PC-9 (cell line): ENCODE measurements around the gene RBCK1. TPM values are rescaled to one million over a fixed set of nuclear protein-coding genes. Genes with fewer than 3 reads are reported as not detected.

Experiments used
- BruUV-seq: library from RNA; stranded (reverse); fragments of 400-500 nt; replicated peaks from 2 replicates; lab custom pipeline; 2021; lab: Mats Ljungman, UMichigan
- CTCF ChIA-PET: fragments of 300-600 bp; sonication (Branson Sonifier 250); formaldehyde crosslinking; loops from one replicate; lab custom pipeline; 2022; ENCODE audit warnings: antibody characterized with exemption; lab: Charles Lee
- POLR2A ChIA-PET: fragments of 300-600 bp; sonication (Branson Sonifier 250); formaldehyde crosslinking; loops from one replicate; lab custom pipeline; 2022; ENCODE audit warnings: antibody characterized with exemption; ENCODE audit not compliant: unreplicated experiment; lab: Charles Lee
- DNase-seq, 2 experiments: peaks; one replicate each; pipeline versions ENCODE4 v3.0.0 to v3.0.0-alpha.2; 2015 to 2022; ENCODE audit warnings: mixed read lengths in 1 of 2
- H2AFZ ChIP-seq: fragments of 200-600 bp; sonication (generic); 2 replicates; pipeline ENCODE4 v1.8.1; 2017; ENCODE audit warnings: antibody characterized with exemption
- H3F3A ChIP-seq: fragments of 200-600 bp; sonication (generic); 2 replicates; pipeline ENCODE4 v1.8.1; 2017; ENCODE audit warnings: antibody characterized with exemption, mild to moderate bottlenecking, low read depth; ENCODE audit not compliant: insufficient read depth
- H3K27ac ChIP-seq: fragments of 200-600 bp; sonication (generic); 2 replicates; pipeline ENCODE4 v1.6.1; 2016; ENCODE audit warnings: mixed run types
- H3K27me3 ChIP-seq: fragments of 200-600 bp; sonication (generic); 2 replicates; pipeline ENCODE4 v1.6.1; 2016; ENCODE audit warnings: low read depth, mixed run types; ENCODE audit not compliant: insufficient read depth
- H3K36me3 ChIP-seq: fragments of 200-600 bp; sonication (generic); 2 replicates; pipeline ENCODE4 v1.6.1; 2016; ENCODE audit warnings: low read depth, mixed run types
- H3K4me1 ChIP-seq: fragments of 200-600 bp; sonication (generic); replicated peaks from 2 replicates; pipeline ENCODE4 v1.6.1; 2016; ENCODE audit warnings: mixed run types; ENCODE audit not compliant: insufficient read depth
- H3K4me2 ChIP-seq: fragments of 200-600 bp; sonication (generic); 2 replicates; pipeline ENCODE4 v1.6.1; 2017; ENCODE audit warnings: mixed run types
- H3K4me3 ChIP-seq: fragments of 200-600 bp; sonication (generic); 2 replicates; pipeline ENCODE4 v1.6.1; 2016; ENCODE audit warnings: mixed run types
- H3K79me2 ChIP-seq: fragments of 200-600 bp; sonication (generic); 2 replicates; pipeline ENCODE4 v1.6.1; 2017; ENCODE audit warnings: low read depth, mixed run types
- H3K9me2 ChIP-seq: fragments of 200-600 bp; sonication (generic); 2 replicates; pipeline ENCODE4 v1.8.1; 2017; ENCODE audit warnings: mild to moderate bottlenecking; ENCODE audit not compliant: insufficient read depth
- H3K9me3 ChIP-seq: fragments of 200-600 bp; sonication (generic); 2 replicates; pipeline ENCODE4 v1.8.1; 2016; ENCODE audit warnings: low read depth; ENCODE audit not compliant: insufficient read depth
- H4K20me1 ChIP-seq: fragments of 200-600 bp; sonication (generic); 2 replicates; pipeline ENCODE4 v1.8.1; 2017; ENCODE audit not compliant: insufficient read depth
- EZH2 ChIP-seq: fragments of 200-600 bp; sonication (generic); IDR thresholded peaks from 2 replicates; pipeline ENCODE4 v1.8.0; 2017; ENCODE audit warnings: antibody characterized with exemption, low read depth
- intact Hi-C: fragments of 100-400 bp; cut with micrococcal nuclease; formaldehyde crosslinking; loops from one replicate; pipeline ENCODE4 v1.10.0; 2022; ENCODE audit not compliant: unreplicated experiment
- total RNA-seq: library from RNA; stranded (reverse); gene quantifications from 2 replicates; pipeline ENCODE4 v1.2.3, GENCODE V29; 2021
- TF ChIP-seq, protein P1 (sequence below): fragments of 200-600 bp; sonication (generic); conservative IDR thresholded peaks from 2 replicates; pipeline ENCODE4 v1.6.1; 2017; ENCODE audit warnings: mixed run types, antibody characterized with exemption, mild to moderate bottlenecking, moderate library complexity

Gene RBCK1
- total RNA-seq, 1 experiment from 2014 or later: 176 TPM

DNA sequence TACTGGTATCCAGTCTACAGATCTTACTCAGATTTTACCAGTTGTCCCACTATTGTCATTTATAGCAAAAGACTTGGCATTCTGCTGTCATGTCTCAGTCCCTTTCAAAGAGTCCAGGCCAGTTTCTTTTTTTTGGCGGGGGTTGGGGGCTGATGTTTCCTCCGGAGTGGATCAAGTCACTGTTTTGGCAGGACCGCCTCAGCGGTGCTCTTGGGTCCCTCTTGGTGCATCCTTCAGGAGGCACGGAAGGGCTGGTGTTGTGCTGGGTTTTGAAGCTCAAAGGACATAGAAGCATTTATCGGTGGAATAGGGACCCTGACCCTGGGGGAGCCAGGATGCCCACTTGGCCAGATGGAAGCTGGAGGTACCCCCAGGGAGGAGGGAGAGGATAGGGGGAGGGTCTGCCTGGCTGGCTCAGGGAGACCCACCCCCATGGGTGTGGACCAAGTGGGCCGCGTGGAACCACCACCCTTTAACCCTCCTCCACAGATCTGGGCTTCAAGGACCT lies 10.8 kb downstream of the RBCK1 start:
- intact Hi-C loops: no loop called here
- Histone ChIP-seq H3K36me3 (peaks cover 24% of the 10 kb centered on the region), H2AFZ (no peak overlapping the region), H3K27me3 (no peaks in the 10 kb centered on the region), H3K4me2 (no peak overlapping the region), H3K4me3 (no peak overlapping the region), H3F3A (peaks cover 41% of the 10 kb centered on the region), H4K20me1 (peaks cover 7% of the 10 kb centered on the region; the same call in 1 of the 2 replicates), H3K27ac (no peak overlapping the region), H3K79me2 (peaks cover 14% of the 10 kb centered on the region), H3K4me1 (no peaks in the 10 kb centered on the region), H3K9me3 (no peaks in the 10 kb centered on the region), H3K9me2 (no peaks in the 10 kb centered on the region)
- POLR2A ChIA-PET: no interaction called here
- CTCF ChIA-PET: no interaction called here
- TF ChIP-seq, protein P1, sequence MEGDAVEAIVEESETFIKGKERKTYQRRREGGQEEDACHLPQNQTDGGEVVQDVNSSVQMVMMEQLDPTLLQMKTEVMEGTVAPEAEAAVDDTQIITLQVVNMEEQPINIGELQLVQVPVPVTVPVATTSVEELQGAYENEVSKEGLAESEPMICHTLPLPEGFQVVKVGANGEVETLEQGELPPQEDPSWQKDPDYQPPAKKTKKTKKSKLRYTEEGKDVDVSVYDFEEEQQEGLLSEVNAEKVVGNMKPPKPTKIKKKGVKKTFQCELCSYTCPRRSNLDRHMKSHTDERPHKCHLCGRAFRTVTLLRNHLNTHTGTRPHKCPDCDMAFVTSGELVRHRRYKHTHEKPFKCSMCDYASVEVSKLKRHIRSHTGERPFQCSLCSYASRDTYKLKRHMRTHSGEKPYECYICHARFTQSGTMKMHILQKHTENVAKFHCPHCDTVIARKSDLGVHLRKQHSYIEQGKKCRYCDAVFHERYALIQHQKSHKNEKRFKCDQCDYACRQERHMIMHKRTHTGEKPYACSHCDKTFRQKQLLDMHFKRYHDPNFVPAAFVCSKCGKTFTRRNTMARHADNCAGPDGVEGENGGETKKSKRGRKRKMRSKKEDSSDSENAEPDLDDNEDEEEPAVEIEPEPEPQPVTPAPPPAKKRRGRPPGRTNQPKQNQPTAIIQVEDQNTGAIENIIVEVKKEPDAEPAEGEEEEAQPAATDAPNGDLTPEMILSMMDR: no peak
- no peak for TF ChIP-seq EZH2
- BruUV-seq: no TSS peak
- no peak for DNase-seq

DNA sequence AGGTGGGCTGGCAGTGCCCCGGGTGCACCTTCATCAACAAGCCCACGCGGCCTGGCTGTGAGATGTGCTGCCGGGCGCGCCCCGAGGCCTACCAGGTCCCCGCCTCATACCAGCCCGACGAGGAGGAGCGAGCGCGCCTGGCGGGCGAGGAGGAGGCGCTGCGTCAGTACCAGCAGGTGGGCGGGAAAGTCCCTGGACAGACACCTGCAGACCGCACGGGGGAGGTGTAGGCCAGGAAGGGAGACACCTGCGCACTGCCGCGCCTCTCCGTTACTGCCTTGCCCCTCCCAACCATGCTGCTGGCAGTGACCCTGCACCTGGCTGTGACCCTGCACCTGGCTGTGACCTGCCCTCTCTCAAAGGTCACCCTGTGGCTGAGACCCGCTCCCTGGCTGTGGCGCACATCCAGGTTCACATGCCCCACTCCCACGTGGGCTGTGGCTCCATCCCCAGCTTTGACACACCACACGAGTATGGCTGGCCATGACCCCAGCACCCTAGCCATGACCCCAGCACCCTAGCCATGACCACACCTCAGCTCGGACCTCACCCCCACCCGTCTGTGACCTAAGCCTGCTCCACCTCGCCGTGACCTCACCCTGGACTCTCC lies 11.6 kb downstream of the RBCK1 start:
- TF ChIP-seq, protein P1: no peak
- TF ChIP-seq EZH2: no peak
- Histone ChIP-seq H3K36me3 (peaks cover 21% of the 10 kb centered on the region), H3K9me3 (no peaks in the 10 kb centered on the region), H3F3A (peaks cover 38% of the 10 kb centered on the region), H3K9me2 (no peaks in the 10 kb centered on the region), H3K27ac (no peak overlapping the region), H3K4me3 (no peak overlapping the region), H2AFZ (no peak overlapping the region), H3K79me2 (peaks cover 8% of the 10 kb centered on the region), H4K20me1 (peaks cover 6% of the 10 kb centered on the region; the same call in 1 of the 2 replicates), H3K27me3 (no peaks in the 10 kb centered on the region), H3K4me2 (no peak overlapping the region), H3K4me1 (no peaks in the 10 kb centered on the region)
- ChIA-PET POLR2A (no interaction called here), CTCF (no interaction called here)
- no TSS peak for BruUV-seq
- intact Hi-C loops: no loop called here
- no peak for DNase-seq

DNA sequence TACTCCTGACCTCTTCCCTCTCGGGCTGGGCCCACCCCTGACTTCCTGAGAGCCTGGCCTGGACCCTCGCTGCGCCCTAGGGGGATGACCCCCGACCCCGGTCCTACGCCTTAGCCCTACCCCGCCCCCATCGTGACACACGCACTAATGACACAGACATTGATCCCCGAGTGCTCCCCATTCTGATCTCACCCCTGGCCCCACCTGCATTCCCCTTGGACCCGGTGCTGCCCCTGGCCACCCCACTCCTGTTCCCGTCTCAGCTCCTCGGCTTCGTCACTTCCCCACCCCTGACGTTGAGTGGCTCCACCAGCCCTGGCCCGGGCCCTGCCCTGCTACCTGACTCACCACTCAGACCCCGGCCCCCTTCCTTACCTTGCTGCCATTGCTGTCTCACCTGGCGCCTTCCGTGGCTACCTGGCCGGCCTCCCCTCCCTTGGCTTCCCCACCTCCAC lies 12.1 kb downstream of the RBCK1 start:
- POLR2A ChIA-PET: no interaction called here
- no peaks in the 10 kb centered on the region for H3K9me2 ChIP-seq
- peaks cover 4% of the 10 kb centered on the region; the same call in 1 of the 2 replicates for H4K20me1 ChIP-seq
- H3K27me3 ChIP-seq: no peaks in the 10 kb centered on the region
- H3F3A ChIP-seq: peaks cover 35% of the 10 kb centered on the region
- no peak overlapping the region for H3K4me3 ChIP-seq
- H2AFZ ChIP-seq: no peak overlapping the region
- no peak overlapping the region for H3K27ac ChIP-seq
- peaks cover 3% of the 10 kb centered on the region; the same call in 1 of the 2 replicates for H3K79me2 ChIP-seq
- H3K4me1 ChIP-seq: no peaks in the 10 kb centered on the region
- intact Hi-C loops: no loop called here
- no peak for TF ChIP-seq EZH2
- TF ChIP-seq, protein P1: no peak
- no peaks in the 10 kb centered on the region for H3K9me3 ChIP-seq
- H3K36me3 ChIP-seq: peaks cover 16% of the 10 kb centered on the region
- no TSS peak for BruUV-seq
- no peak for DNase-seq
- no peak overlapping the region for H3K4me2 ChIP-seq
- CTCF ChIA-PET: interaction anchor here (0.5 kb wide), 1 partner anchor 58 kb away, joined by 6 read pairs; no protein-coding TSS in a partner anchor
